Measurements from ENCODE around the gene PRSS48.
"Not testable (repeated sequence)": the region's sequence is repeated elsewhere in the genome, so short reads cannot be mapped to it uniquely, and the experiment has no call there.

Gene PRSS48

DNA sequence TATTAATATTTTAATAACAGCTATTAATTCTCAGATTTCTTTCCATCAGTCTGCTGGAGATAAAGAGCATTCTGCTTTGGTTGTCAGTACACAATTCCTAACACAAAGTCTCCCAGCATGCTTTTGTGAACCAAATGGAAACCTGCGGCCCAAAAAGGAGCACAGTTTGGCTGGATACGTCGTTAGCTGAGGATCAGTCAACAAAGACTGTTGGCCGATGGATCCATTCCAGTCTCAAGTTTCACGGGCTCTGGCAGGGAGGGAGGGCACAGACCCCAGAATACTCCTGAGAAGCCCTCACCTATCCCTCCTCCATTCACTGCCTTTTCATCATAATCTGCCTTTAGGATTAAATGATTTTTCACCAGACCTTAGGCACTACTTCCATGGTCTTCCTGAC is 26.3 kb upstream of the PRSS48 start:
- TF ChIP-seq, protein P1, sequence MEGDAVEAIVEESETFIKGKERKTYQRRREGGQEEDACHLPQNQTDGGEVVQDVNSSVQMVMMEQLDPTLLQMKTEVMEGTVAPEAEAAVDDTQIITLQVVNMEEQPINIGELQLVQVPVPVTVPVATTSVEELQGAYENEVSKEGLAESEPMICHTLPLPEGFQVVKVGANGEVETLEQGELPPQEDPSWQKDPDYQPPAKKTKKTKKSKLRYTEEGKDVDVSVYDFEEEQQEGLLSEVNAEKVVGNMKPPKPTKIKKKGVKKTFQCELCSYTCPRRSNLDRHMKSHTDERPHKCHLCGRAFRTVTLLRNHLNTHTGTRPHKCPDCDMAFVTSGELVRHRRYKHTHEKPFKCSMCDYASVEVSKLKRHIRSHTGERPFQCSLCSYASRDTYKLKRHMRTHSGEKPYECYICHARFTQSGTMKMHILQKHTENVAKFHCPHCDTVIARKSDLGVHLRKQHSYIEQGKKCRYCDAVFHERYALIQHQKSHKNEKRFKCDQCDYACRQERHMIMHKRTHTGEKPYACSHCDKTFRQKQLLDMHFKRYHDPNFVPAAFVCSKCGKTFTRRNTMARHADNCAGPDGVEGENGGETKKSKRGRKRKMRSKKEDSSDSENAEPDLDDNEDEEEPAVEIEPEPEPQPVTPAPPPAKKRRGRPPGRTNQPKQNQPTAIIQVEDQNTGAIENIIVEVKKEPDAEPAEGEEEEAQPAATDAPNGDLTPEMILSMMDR (IDR thresholded peaks at IDR 0.05; ENCODE audit: insufficient read depth, low read depth, low read length, missing control alignments): no peak
- H3K4me3 ChIP-seq (ENCODE audit: low read depth, low read length): no peak overlapping the region
- no peak for DNase-seq (ENCODE audit: low read depth)

DNA sequence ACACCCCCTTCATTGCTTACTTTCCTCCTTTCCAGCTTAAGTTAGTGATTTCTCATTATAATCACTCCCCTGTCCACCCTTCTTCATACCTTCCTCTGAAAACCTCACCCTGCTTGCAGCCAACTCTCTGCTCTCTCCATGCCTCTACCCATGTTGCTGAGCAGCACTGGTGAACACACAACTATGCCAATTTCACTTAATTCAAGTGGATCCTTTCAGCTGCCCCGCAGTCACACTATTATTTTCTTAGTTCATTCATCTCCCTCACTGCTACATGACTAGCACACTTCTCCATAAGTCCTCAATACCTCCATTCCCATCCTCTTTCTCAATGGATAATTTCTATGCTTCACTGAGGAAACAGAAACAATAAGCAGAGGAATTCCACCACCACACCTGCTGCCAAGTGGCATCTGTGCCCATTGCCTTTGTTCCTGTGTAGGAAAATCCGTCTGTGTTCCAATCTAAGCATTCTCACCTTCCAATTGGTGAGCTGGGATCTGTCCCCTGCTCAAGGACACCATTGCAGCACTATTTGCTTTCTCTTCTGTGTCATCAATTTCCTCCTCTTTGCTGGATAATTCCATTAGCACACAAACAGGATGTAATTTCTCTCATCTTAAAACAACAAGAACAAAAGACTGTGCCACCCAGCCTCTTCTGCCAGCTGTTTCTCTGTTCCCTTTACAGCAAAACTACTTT is 25.2 kb upstream of the PRSS48 start:
- H3K4me3 ChIP-seq (ENCODE audit: low read depth, low read length): no peak overlapping the region
- TF ChIP-seq, protein P1 (IDR thresholded peaks at IDR 0.05; ENCODE audit: insufficient read depth, low read depth, low read length, missing control alignments): no peak
- DNase-seq (ENCODE audit: low read depth): no peak

DNA sequence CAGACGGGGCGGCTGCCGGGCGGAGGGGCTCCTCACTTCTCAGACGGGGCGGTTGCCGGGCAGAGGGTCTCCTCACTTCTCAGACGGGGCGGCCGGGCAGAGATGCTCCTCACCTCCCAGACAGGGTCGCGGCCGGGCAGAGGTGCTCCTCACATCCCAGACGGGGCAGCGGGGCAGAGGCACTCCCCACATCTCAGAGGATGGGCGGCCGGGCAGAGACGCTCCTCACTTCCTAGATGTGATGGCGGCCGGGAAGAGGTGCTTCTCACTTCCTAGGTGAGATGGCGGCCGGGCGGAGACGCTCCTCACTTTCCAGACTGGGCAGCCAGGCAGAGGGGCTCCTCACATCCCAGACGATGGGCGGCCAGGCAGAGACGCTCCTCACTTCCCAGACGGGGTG is 21.7 kb upstream of the PRSS48 start:
- DNase-seq (ENCODE audit: low read depth); H3K4me3 ChIP-seq (ENCODE audit: low read depth, low read length): not testable (repeated sequence)

DNA sequence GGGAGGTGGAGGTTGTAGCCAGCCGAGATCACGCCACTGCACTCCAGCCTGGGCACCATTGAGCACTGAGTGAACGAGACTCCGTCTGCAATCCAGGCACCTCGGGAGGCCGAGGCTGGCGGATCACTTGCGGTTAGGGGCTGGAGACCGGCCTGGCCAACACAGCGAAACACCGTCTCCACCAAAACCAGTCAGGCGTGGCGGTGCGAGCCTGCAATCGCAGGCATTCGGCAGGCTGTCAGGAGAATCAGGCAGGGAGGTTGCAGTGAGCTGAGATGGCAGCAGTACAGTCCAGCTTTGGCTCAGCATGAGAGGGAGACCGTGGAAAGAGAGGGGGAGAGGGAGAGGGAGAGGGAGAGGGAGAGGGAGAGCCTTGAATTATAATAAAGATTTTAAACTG is 21.3 kb upstream of the PRSS48 start:
- DNase-seq (ENCODE audit: low read depth); H3K4me3 ChIP-seq (ENCODE audit: low read depth, low read length): not testable (repeated sequence)

DNA sequence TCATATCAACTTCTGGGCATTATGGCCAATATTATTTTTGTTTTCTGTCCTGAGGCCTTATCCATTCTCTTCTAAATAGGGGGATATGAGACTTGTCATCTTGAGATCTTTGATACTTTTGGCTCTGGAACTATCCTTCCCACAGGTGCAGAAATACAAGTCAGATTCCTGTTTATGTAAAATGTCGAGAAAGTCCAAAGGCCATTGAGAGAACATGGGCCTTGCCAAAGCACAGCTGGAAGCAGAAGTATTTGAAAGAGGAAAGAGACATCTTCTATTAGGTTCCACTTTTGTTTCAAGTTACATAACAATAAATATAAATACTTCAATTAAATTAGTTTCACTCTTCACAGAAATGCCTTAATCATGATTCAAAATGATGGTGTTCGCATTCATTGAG is 20.8 kb upstream of the PRSS48 start:
- DNase-seq (ENCODE audit: low read depth): no peak
- no peak overlapping the region for H3K4me3 ChIP-seq (ENCODE audit: low read depth, low read length)
- TF ChIP-seq, protein P1 (IDR thresholded peaks at IDR 0.05; ENCODE audit: insufficient read depth, low read depth, low read length, missing control alignments): no peak

DNA sequence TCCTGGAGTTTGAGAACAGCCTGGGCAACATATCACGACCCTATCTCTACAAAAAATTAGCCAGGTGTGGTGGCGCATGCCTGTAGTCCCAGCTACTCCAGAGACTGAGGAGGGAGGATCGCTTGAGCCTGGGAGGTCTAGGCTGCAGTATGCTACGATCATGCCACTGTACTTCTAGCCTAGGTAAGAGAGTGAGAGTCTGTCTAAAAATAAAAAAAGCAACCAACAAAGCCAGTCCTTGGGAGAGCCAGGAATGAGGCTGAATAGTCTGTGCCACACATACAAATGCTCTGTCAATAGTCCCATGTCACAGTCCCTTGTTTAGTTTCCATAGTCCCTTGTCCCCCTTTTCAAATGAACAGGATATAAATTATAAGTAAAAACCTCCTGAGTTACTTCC is 19.3 kb upstream of the PRSS48 start:
- TF ChIP-seq, protein P1 (IDR thresholded peaks at IDR 0.05; ENCODE audit: insufficient read depth, low read depth, low read length, missing control alignments): no peak
- no peak for DNase-seq (ENCODE audit: low read depth)
- H3K4me3 ChIP-seq (ENCODE audit: low read depth, low read length): no peak overlapping the region

DNA sequence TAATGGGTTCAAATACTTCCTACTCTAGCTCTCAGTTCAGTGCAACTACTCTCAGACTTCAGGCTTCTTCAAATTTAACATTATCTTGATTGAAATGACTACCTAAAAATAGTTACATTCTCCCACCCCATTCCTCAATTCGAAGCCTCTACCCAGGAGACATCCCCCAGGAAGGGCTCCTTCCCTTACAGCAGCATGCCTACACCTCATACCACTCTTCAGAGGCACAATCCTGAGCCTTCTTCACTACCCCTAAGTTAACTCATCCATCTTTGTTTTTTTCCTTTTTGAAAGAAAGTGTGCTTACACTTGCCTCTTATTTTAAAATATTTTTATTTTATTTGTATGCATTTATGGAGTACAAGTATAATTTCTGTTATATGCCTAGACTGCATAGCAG is 17.2 kb upstream of the PRSS48 start:
- no peak overlapping the region for H3K4me3 ChIP-seq (ENCODE audit: low read depth, low read length)
- TF ChIP-seq, protein P1 (IDR thresholded peaks at IDR 0.05; ENCODE audit: insufficient read depth, low read depth, low read length, missing control alignments): no peak
- DNase-seq (ENCODE audit: low read depth): no peak

DNA sequence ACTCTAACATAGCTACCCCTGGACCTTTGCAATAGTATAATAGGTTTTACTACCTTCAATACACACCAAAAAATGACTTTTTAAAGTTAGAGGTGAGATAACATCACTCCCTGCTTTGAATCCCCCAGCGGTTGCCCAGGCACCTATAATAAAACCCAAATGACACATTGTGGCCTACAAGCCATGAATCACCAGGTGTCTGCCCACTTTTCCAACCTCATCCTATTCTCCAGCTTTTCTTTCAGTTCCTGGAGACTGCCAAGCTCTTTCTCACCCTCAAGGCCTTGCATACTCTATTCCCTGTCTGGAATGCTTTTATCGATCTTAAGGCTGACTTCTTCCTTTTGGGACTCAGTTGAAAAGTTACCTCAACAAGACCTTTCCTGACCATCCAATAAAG is 16.4 kb upstream of the PRSS48 start:
- DNase-seq (ENCODE audit: low read depth): no peak
- no peak overlapping the region for H3K4me3 ChIP-seq (ENCODE audit: low read depth, low read length)
- TF ChIP-seq, protein P1 (IDR thresholded peaks at IDR 0.05; ENCODE audit: insufficient read depth, low read depth, low read length, missing control alignments): no peak

Measured in GM12865 (cell line).